HEK293T (cell line): Measurements from ENCODE around the gene MEF2C.

ENCODE experiments used
- ELF4 ChIP-seq: fragments of 450-650 bp; IDR thresholded peaks from 2 replicates; pipeline ENCODE4 v1.6.1; 2017; ENCODE audit warnings: antibody characterized with exemption
- FOXA1 ChIP-seq: fragments of 450-650 bp; IDR thresholded peaks from 2 replicates; pipeline ENCODE4 v1.6.1; 2016; ENCODE audit warnings: mild to moderate bottlenecking
- HDGF ChIP-seq: fragments of 450-650 bp; IDR thresholded peaks from 2 replicates; pipeline ENCODE4 v1.6.1; 2017; ENCODE audit warnings: antibody characterized with exemption, borderline replicate concordance
- L3MBTL2 ChIP-seq: fragments of 450-650 bp; conservative IDR thresholded peaks from 2 replicates; pipeline ENCODE4 v1.6.1; 2016; ENCODE audit warnings: mild to moderate bottlenecking
- SUZ12 ChIP-seq: fragments of 450-650 bp; IDR thresholded peaks from 2 replicates; pipeline ENCODE4 v1.6.1; 2016; ENCODE audit warnings: mild to moderate bottlenecking
- TARDBP ChIP-seq: fragments of 450-650 bp; IDR thresholded peaks from 2 replicates; pipeline ENCODE4 v1.6.1; 2016

GRCh38 chr5:88689668-88690408 is 193.1 kb downstream of the MEF2C start:
- TF ChIP-seq SUZ12 (no peak), HDGF (no peak), FOXA1 (no peak), L3MBTL2 (no peak), TARDBP (no peak), ELF4 (no peak)
